GM12801 (cell line): ENCODE results near the gene PPP3R2.

Experiments
- CTCF ChIP-seq: IDR thresholded peaks from one replicate; pipeline ENCODE4 v1.5.1; 2011; ENCODE audit warnings: control low read depth; ENCODE audit not compliant: insufficient read length; ENCODE audit errors: extremely low read depth

The PPP3R2 gene

GRCh38 chr9:101631892-101632291, 37.1 kb upstream of the PPP3R2 start:
- TF ChIP-seq CTCF, result no peak

GRCh38 chr9:101629636-101630035, 34.9 kb upstream of the PPP3R2 start:
- TF ChIP-seq CTCF, result no peak

- no peak for TF ChIP-seq CTCF
Measured at GRCh38 chr9:101628173-101628572, 33.4 kb upstream of the PPP3R2 start.

GRCh38 chr9:101626295-101626694, 31.5 kb upstream of the PPP3R2 start:
- TF ChIP-seq CTCF, result no peak

GRCh38 chr9:101625876-101626275, 31.1 kb upstream of the PPP3R2 start:
- TF ChIP-seq CTCF, result no peak

GRCh38 chr9:101620452-101620851, 25.7 kb upstream of the PPP3R2 start:
- TF ChIP-seq CTCF, result no peak

- no peak for TF ChIP-seq CTCF
Measured at GRCh38 chr9:101618698-101619097, 23.9 kb upstream of the PPP3R2 start.

- TF ChIP-seq CTCF, result no peak
Measured at GRCh38 chr9:101605547-101605946, 10.8 kb upstream of the PPP3R2 start.
